ENCODE data around the gene SCYL3.

DNA sequence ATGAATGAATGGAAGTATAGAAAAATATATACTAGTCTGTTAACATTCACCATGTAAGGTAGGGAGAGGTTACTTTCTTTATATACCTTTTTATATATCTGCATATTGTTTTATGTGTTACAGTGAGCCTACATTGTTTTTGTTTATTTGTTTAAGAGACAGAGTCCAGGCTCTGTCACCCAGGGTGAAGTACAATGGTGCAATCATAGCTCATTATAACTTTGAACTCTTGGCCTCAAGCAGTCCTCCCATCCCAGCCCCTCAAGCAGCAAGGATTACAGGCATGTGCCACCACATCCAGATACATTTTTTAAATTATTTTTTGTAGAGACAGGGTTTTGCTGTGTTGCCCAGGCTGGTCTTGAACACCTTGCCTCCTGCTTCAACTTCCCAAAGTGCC is 7.4 kb upstream of the SCYL3 start:
- TF ChIP-seq POLR2A (IDR thresholded peaks at IDR 0.05; ENCODE audit: low read length) (no peak), GATA1 (IDR thresholded peaks at IDR 0.05; ENCODE audit: low read depth, low read length) (no peak)
